ENCODE data around the gene CDC34.

Gene CDC34

GRCh38 chr19:585551-586110, 54.1 kb downstream of the CDC34 start:
- no peak for DNase-seq

DNA sequence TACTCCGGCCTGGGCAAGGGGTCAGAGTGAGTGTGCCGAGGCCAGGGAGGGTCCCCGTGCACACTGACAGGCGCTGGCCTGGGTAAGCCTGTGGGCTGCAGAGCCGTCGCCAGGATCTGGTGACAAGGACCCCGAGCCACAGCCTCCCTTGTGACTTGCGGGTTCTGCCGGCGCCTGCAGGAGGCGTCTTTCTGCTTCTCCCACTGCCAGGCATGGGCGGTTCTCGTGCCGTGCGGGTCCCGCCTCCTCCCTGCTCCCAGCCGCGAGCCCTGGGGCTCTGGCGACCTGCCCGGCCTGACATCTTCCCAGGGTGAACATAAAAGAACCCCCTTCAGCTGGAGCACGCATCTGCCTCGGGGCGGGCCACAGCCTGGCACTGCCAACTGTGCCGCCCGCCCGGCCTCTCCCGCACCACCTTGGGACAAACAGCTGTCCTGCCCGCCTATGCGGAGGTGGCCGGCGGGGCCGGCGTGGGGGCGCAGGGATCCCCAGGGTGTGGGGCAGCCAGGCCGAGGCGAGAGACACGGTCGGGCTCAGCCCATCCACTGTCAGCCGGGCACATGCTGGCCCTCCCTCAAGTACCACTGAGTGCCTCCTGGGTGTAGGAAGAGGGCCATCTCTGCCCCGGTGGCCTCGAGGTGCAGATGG, 56.7 kb downstream of the CDC34 start:
- peak in 55 of 56 donors; percentile 36 to 93 (median 83) for DNase-seq

DNA sequence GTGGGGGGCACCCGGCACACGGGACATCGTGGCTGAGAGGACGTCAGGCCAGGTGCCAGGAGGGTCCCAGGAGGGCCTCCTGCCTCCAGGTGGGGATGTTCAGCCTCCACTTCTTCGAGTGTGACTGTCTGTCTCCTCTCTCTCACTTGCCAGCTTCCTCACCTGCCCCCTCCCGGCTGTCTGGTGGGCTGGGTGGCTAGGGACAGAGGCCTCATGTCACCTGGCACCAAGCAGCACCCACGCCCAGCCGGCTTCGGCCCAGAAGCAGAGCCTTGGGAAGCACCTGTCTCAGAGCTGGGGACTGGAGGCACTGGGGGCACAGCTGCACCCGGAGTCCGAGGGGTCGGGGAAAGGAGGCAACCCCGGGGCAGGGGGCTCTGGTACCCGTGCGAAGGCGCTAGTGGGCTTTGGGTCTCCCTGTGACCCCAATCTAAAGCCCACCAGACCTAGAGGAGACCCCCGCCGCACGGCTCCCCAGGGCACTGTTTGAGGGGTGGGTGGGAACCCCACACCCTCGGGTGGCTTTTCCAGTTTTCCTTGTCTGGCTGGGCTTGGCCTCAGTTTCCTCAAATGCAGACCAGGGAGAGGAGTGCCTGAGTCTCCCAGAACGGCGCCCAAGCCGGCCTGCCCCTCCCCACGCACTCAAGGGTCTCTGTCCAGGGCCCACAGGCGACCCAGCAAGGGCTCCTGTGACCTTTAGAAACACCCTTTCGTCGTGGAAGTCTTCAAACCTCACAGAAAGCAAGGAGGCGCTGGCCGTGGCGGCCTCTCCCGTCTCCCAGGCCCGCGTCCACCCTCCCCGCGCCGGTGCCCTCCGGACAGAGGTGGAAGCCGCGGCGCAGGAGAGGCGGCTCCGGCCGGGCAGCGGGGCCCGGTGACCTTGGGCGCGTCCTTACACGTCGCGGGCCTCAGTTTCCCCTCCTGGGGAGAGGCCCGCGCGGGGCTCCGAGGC, 57.5 kb downstream of the CDC34 start:
- peak in 22 of 56 donors; percentile 16 to 67 (median 50) for DNase-seq

DNA sequence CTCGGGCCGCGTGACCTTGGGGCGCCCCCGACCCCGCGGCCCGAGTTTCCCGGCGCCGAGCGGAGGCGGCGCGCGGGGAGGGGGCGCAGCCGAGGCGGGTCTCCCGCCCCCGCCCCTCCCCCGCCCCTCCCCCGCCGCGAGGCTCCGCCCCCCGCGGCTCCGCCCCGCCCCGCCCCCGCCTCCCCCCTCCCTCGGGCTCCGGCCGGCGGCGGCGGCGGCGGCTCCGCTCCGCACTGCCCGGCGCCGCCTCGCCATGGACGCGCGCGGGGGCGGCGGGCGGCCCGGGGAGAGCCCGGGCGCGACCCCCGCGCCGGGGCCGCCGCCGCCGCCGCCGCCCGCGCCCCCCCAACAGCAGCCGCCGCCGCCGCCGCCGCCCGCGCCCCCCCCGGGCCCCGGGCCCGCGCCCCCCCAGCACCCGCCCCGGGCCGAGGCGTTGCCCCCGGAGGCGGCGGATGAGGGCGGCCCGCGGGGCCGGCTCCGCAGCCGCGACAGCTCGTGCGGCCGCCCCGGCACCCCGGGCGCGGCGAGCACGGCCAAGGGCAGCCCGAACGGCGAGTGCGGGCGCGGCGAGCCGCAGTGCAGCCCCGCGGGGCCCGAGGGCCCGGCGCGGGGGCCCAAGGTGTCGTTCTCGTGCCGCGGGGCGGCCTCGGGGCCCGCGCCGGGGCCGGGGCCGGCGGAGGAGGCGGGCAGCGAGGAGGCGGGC, 58.3 kb downstream of the CDC34 start, which contains the start of gene HCN2:
Gene HCN2, plus strand, starts transcription at position 189 of the 703 bp plus-strand sequence. Its CDS starts 65 bp downstream, at position 254.
- DNase-seq: no peak

DNA sequence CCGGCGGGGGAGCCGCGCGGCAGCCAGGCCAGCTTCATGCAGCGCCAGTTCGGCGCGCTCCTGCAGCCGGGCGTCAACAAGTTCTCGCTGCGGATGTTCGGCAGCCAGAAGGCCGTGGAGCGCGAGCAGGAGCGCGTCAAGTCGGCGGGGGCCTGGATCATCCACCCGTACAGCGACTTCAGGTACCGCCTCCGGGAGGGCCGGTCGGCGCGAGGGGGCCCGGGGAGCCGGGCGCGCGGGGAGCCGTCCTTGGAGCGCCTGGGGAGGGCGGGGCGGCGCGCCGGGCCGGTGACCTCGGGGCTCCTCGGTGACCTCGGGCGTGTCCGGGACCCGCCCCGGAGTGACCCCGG, 58.8 kb downstream of the CDC34 start:
- DNase-seq: peak in 4 of 56 donors; percentile 7 to 26 (median 20)

GRCh38 chr19:590750-591098, 59.2 kb downstream of the CDC34 start:
- DNase-seq: peak in 2 of 56 donors; percentile 7 to 35

DNA sequence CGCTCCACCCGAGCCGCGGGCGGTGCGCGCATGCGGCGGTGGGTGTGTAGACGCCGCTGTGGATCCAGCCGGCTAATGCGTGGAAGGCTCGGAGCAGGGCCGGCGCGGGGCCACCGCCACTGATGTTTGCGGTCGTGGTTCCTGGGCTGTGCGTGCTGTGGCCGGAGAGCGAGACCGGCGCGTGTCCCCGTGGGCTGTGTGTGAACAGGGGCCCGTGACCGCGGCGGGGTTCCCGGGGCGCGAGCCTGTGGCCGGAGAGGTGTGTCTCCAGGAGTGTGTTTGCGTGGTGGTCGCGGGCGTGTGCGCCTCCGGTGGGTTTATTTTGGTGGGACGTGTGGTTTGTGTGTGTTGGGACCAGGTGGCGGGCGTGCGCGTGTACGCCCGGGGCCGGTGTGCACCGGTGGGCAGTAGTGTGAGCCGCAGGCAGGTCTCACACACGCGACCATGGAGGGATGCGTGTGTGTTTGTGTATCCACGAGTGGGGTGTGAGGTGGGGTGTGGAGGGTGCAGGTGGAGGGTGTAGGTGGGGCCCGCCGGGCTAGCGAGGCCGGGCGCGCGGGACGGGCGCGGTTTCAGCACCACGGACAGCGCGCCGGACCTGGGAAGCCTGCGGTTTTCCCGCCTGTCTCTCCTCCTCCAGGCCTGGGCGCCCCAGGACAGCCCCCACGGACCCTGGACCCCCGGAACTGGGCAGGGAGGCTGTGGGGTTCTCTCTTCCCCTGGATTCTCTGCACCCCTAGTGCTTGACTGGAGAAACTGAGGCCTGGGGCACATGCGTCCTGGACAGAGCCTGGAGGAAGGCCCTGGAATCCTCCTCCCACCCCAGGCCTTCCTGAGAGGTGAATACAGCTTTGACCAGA, 59.8 kb downstream of the CDC34 start:
- peak in 7 of 56 donors; percentile 4 to 59 (median 10) for DNase-seq
